Aorta (tissue), 5 donors: Measurements from ENCODE around the gene DNER. TPM values are rescaled to one million over a fixed set of nuclear protein-coding genes. Genes with fewer than 3 reads are reported as not detected.

Source experiments
- ATAC-seq: fragments of 200-7000 bp; cut with Tn5 transposase; one replicate; pipeline ENCODE4 v1.9.1; 2022; ENCODE audit warnings: moderate library complexity; ENCODE audit not compliant: low FRiP score
- DNase-seq, 2 donors: peaks; one replicate each; pipeline ENCODE4 v3.0.0-alpha.2; 2020
- H3K27ac ChIP-seq, 2 donors: one replicate each; pipeline ENCODE4 v1.5.1; 2013; ENCODE audit warnings: low read length in 2 of 2, mild to moderate bottlenecking in 2 of 2, moderate library complexity in 2 of 2, control low read depth in 1 of 2, inconsistent platforms in 1 of 2, low read depth in 1 of 2
- H3K27me3 ChIP-seq, 2 donors: one replicate each; pipeline ENCODE4 v1.6.1; 2013; ENCODE audit warnings: control low read depth in 1 of 2, low read length in 1 of 2, mild to moderate bottlenecking in 1 of 2, moderate library complexity in 1 of 2; ENCODE audit not compliant: insufficient read depth in 2 of 2, control insufficient read depth in 1 of 2
- H3K36me3 ChIP-seq, 2 donors: one replicate each; pipeline ENCODE4 v1.6.1; 2013; ENCODE audit warnings: control low read depth in 1 of 2, low read length in 1 of 2, mild to moderate bottlenecking in 1 of 2; ENCODE audit not compliant: insufficient read depth in 2 of 2, control insufficient read depth in 1 of 2
- H3K4me1 ChIP-seq, 2 donors: one replicate each; pipeline ENCODE4 v1.6.1; 2013; ENCODE audit warnings: low read length in 2 of 2, control low read depth in 1 of 2, mild to moderate bottlenecking in 1 of 2, moderate library complexity in 1 of 2; ENCODE audit not compliant: insufficient read depth in 2 of 2, control insufficient read depth in 1 of 2
- H3K4me3 ChIP-seq, 2 donors: one replicate each; pipeline ENCODE4 v1.5.1; 2013; ENCODE audit warnings: low read length in 2 of 2, control low read depth in 1 of 2, mild to moderate bottlenecking in 1 of 2
- H3K9me3 ChIP-seq: one replicate; pipeline ENCODE4 v1.6.1; 2013; ENCODE audit warnings: mild to moderate bottlenecking, low read length; ENCODE audit not compliant: control insufficient read depth
- WGBS, 2 donors: extraction: QIAGEN DNeasy Blood & Tissue Kit; methylation state at CpG; one replicate each; pipeline ENCODE4 v1.1.7; 2013; 5-methylcytosine and 5-hydroxymethylcytosine counted together
- intact Hi-C, 2 donors: fragments of 100-400 bp; cut with DNase I; formaldehyde crosslinking; loops; one replicate each; pipeline versions ENCODE4 v1.14.2 to v1.15.0; 2022
- polyA plus RNA-seq, 2 donors: library from polyadenylated mRNA; stranded (reverse); fragments of 200-250 nt; gene quantifications; one replicate each; pipeline ENCODE4 v1.2.3, GENCODE V29; 2013
- total RNA-seq, 2 donors: library from RNA; stranded (reverse); fragmentation: NEBNext Ultra II Directional; extraction: Animal tissue kit (Norgen Biotek cat#: 25700); gene quantifications; one replicate each; pipeline ENCODE4 v1.2.1, GENCODE V29; 2021
- donor health status: healthy with polysubstance abuse.
- donor health status: Bipolar disorder and iron deficiency.
- donor health status: DM: no; HTN: no; CAD: no.
- donor health status: DM: no; HTN: no; CAD: no.
- donor health status: DM: yes; HTN: yes; CAD: no.

The DNER gene
- total and polyA plus RNA-seq, 4 donors: 0.45 to 2.5 (median 1.1) TPM

DNA sequence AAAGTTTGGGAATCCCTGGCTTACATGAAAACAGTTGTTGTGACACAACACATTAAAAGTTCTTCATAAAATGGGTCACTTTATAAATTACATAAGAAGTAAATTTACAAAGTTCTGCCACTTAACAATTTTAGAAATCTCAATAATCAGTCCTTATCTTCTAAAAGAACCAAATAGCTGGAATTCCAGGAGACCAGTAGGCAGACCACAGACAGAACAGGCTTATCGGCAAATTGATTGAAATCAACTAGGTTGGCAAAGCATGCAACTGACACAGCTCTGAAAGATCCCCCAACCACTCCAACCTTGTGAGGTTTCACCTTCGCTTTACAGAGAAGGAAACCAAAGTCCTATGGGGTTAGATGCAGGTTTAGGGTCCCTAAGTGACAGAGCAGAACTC, 103.0 kb downstream of the DNER start:
- 75 to 82% methylated on average over 2 of the region's 2 CpGs for WGBS, 2 donors
- H3K9me3 ChIP-seq: no peaks in the 10 kb centered on the region
- no peaks in the 10 kb centered on the region for H3K27me3 ChIP-seq
- intact Hi-C loops: no loop called here
- no peak overlapping the region for H3K4me3 ChIP-seq
- DNase-seq (no peak), ATAC-seq (no peak)
- H3K36me3 ChIP-seq: no peaks in the 10 kb centered on the region
- no peaks in the 10 kb centered on the region for H3K4me1 ChIP-seq
- no peak overlapping the region for H3K27ac ChIP-seq

DNA sequence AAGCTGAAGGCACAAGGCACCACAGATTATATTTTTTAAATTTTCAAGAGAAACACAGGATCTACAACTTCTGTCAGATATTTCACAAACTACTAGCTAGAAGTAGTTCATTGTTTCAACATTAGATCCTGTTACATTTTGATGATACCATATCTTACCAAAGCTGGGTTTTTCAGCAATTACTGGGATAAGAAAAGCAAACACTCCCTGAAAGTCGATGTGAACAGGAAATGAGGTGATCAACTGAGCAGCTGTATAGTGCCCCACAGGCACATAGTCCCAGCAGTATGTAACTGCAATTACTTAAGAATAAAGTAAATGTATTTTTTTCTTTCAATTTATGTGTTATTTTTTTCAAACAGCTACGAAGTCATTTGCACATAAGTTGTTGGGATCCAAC, 103.5 kb downstream of the DNER start:
- Histone ChIP-seq H3K4me1 (no peaks in the 10 kb centered on the region), H3K36me3 (no peaks in the 10 kb centered on the region), H3K27ac (no peak overlapping the region), H3K4me3 (no peak overlapping the region), H3K9me3 (no peaks in the 10 kb centered on the region), H3K27me3 (no peaks in the 10 kb centered on the region)
- ATAC-seq (no peak), DNase-seq (no peak)
- WGBS, 2 donors: 27 to 36% methylated on average over 2 of the region's 2 CpGs
- intact Hi-C loops: no loop called here

DNA sequence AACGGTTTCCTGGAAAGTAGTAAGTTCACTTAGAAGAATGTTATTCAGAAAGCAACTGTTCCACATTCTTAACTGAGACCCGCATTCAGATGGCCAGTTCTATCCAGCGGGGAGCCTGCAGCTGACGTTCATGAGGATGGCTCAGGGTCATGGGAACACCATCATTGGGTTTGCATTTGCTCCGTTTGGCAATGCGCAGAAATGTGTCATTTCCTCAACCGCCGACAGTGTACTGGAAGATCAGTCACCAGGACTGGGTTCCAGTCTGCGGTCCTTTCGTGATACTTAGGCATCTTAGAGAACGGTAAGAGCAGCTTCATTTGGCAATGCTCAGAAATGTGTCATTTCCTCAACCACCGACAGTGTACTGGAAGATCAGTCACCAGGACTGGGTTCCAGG, 104.0 kb downstream of the DNER start:
- WGBS, 2 donors: 84 to 91% methylated on average over 12 of the region's 12 CpGs
- no peaks in the 10 kb centered on the region for H3K4me1 ChIP-seq
- H3K9me3 ChIP-seq: no peaks in the 10 kb centered on the region
- no peaks in the 10 kb centered on the region for H3K36me3 ChIP-seq
- H3K4me3 ChIP-seq: no peak overlapping the region
- no peak for ATAC-seq
- no peaks in the 10 kb centered on the region for H3K27me3 ChIP-seq
- H3K27ac ChIP-seq: no peak overlapping the region
- DNase-seq: no peak
- intact Hi-C loops: no loop called here

DNA sequence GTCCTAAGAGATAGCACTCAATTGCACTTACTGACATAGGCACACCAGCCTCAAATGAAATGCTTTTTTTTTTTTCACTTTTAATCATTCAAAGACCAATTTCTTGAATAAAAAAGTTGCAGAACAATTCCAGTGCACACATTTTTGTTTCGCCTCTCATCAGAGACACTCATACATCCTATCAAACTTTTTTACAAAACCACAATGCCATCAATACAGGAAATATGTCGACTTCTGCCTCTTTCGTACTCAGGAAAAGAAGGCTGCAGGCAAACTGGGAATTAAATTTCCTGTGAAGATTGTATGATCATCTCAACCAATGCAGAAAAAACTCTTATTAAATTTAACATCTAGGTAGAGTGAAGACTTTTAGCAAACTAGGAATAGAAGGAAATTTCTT, 112.4 kb downstream of the DNER start:
- WGBS, 2 donors: 66 to 75% methylated on average over 3 of the region's 3 CpGs
- Histone ChIP-seq H3K27ac (no peak overlapping the region), H3K4me3 (no peak overlapping the region), H3K27me3 (no peaks in the 10 kb centered on the region), H3K9me3 (no peaks in the 10 kb centered on the region), H3K36me3 (no peaks in the 10 kb centered on the region), H3K4me1 (no peaks in the 10 kb centered on the region)
- intact Hi-C loops: no loop called here
- no peak for ATAC-seq
- no peak for DNase-seq

DNA sequence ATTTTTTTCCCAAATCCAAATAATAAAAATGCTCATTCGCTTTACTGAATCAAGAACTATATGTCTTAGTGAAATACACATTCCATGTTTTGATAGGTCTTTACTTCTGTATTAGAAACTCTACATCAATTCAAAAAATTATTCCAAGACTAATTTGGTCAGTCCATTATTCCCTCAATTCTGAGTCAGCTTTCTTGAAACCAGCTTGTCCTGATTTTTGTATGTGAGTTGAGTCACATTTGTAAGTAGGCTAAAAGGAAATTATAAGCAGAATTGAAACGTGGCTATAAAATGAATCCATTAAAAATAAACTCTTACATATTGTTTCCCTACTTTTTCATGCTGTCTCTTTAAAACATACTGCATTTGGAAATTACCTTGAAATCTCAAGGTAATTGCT, 113.0 kb downstream of the DNER start:
- DNase-seq (no peak), ATAC-seq (no peak)
- Histone ChIP-seq H3K9me3 (no peaks in the 10 kb centered on the region), H3K36me3 (no peaks in the 10 kb centered on the region), H3K4me1 (no peaks in the 10 kb centered on the region), H3K4me3 (no peak overlapping the region), H3K27ac (no peak overlapping the region), H3K27me3 (no peaks in the 10 kb centered on the region)
- WGBS, 2 donors: 37 to 42% methylated on average over 2 of the region's 2 CpGs
- intact Hi-C loops: no loop called here

DNA sequence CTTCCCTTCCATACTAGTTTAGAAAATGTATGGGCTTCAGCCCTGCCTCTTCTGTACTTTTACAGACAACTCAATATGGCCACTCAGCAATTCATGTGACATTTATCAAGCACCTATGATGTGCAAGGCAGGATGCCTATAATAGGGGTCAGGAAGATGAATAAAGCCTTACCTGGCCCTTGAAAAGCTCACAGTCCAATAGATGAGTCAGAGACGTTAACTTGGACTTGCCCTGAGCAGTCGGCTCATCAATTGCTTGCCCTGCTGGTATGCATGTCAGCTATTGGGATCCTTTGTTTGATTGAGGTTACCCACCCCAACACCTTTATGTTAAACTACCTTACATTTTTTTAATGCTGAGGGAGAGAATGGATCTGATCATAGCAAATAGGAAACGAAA, 116.1 kb downstream of the DNER start:
- H3K9me3 ChIP-seq: no peaks in the 10 kb centered on the region
- ATAC-seq: no peak
- H3K27ac ChIP-seq: no peak overlapping the region
- H3K4me3 ChIP-seq: no peak overlapping the region
- H3K27me3 ChIP-seq: no peaks in the 10 kb centered on the region
- H3K4me1 ChIP-seq: no peaks in the 10 kb centered on the region
- H3K36me3 ChIP-seq: no peaks in the 10 kb centered on the region
- no peak for DNase-seq
- 57 to 87% methylated on average over 3 of the region's 3 CpGs for WGBS, 2 donors
- intact Hi-C loops: no loop called here

DNA sequence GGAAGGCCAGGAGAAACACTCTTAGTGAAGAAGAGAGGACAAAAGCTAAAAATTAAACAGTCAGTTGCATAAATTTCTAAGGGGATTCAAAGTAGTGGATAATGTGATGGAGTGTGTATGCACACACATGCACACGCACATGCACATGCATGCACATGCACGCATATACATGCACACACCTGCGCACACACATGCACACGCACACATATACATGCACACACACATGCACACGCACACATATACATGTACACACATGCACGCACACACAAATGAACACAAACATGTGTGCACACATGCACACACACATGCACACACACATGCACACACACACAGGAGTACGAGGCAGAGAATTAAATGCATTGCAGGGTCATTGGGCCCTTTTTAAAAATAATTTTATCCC, 117.6 kb downstream of the DNER start:
- Histone ChIP-seq H3K9me3 (no peaks in the 10 kb centered on the region), H3K36me3 (no peaks in the 10 kb centered on the region), H3K4me3 (no peak overlapping the region), H3K27me3 (no peaks in the 10 kb centered on the region), H3K4me1 (no peaks in the 10 kb centered on the region), H3K27ac (no peak overlapping the region)
- ATAC-seq (no peak), DNase-seq (no peak)
- 55 to 67% methylated on average over 7 of the region's 7 CpGs for WGBS, 2 donors
- intact Hi-C loops: no loop called here

DNA sequence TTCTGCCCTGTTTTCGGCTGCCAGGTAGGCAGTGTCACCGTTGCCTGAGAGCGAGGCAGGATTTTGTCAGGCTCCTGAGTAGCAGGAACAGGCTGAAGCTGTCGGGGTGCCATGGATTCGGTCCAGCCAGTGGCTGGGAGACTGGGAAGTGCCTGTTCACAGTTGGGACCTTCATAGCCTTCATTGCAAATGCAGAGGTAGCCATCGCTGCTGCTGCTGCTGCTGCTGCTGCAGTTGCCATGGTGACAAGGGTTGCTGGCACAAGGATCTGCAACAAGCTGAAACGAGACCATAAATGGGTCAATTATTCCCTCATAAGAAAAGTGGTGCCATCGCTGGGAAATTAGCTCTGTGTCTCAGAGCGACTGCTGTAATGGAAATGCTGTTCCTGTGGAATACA, 122.7 kb downstream of the DNER start:
- 66 to 70% methylated on average over 9 of the region's 9 CpGs for WGBS, 2 donors
- Histone ChIP-seq H3K27ac (no peak overlapping the region), H3K9me3 (peaks cover 2% of the 10 kb centered on the region), H3K4me3 (no peak overlapping the region), H3K36me3 (no peaks in the 10 kb centered on the region), H3K4me1 (no peaks in the 10 kb centered on the region), H3K27me3 (no peaks in the 10 kb centered on the region)
- intact Hi-C loops: no loop called here
- DNase-seq (no peak), ATAC-seq (no peak)

DNA sequence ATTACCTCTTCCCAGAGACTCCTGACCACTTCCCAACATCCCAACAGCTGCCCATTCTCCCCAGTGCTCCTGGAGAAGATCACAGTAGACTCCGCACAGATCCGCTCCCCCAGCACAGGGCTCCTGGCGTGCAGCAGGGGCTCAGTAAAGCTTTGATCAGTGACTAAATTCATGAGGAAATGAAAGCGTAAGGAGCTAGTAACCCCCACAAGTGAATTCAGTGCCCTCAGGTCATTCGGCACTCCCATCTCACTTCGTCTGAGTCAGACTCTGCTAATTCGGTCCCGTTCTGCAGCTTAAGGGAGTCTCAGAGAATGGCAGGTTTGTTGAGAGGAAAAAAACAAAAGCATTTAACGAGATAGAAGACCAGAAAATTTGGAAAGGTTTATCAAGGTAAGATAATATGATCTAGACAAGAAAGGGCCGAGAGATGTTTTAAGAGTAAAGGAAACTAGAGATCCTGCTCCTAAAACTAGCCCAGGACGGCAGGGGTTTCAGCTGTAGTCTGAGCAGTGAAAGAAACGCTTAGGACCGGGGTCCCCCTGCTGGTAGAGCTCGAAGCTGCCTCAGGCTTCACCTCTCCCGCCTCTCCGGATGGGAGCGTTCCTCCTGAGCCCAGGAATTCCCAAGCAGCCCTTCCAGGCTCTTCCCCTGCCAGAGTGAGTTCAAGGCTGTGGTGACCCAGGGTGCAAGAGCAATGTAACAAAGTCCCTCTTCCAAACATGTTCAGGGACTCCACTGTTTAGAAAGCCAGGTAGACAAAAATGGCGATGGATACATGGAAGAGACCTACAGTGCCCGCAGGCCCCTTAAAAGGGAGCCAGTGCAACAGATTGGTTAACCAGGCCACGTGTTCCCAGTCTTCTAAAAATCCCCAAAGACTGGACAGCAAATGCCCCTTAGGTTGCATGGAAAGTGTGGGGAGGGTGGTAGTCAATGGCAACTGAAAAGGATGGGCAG, 127.3 kb downstream of the DNER start:
- intact Hi-C loops: loop anchor here (2.0 to 10.0 kb wide), 7 partner anchors 140 to 902 kb away; partner anchors contain the start of gene PID1 (in 1 of the 2)
- peak; percentile 85 to 94 for DNase-seq
- Histone ChIP-seq H3K27ac (no peak overlapping the region), H3K36me3 (no peaks in the 10 kb centered on the region), H3K27me3 (no peaks in the 10 kb centered on the region), H3K4me3 (no peak overlapping the region), H3K9me3 (peaks cover 2% of the 10 kb centered on the region), H3K4me1 (no peaks in the 10 kb centered on the region)
- WGBS, 2 donors: 23 to 24% methylated on average over 20 of the region's 20 CpGs
- ATAC-seq: peak; percentile 94
